Measurements from ENCODE around the gene GRIN2D.

DNA sequence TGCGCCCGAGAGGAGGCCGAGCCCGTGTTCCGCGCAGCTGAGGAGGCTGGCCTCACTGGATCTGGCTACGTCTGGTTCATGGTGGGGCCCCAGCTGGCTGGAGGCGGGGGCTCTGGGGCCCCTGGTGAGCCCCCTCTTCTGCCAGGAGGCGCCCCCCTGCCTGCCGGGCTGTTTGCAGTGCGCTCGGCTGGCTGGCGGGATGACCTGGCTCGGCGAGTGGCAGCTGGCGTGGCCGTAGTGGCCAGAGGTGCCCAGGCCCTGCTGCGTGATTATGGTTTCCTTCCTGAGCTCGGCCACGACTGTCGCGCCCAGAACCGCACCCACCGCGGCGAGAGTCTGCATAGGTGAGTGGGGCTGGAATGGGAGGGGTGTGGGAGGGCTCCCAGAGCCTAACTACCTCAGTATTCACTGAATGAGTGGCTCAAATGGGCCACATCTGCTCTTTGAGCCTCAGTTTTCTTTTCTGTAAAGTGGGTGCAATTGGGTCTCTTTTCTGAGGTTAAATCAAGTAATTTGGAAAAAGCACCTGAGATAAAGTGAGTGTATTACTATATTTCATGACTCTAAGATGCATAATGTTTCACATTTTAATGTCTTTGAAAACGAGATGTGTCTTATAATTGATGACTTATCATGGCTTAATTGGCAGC is 11.7 kb downstream of the GRIN2D start:
- TF ChIP-seq, protein P1, sequence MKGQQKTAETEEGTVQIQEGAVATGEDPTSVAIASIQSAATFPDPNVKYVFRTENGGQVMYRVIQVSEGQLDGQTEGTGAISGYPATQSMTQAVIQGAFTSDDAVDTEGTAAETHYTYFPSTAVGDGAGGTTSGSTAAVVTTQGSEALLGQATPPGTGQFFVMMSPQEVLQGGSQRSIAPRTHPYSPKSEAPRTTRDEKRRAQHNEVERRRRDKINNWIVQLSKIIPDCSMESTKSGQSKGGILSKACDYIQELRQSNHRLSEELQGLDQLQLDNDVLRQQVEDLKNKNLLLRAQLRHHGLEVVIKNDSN (CRISPR knock-in tag; IDR thresholded peaks at IDR 0.05): no peak
- TF ChIP-seq, protein P2, sequence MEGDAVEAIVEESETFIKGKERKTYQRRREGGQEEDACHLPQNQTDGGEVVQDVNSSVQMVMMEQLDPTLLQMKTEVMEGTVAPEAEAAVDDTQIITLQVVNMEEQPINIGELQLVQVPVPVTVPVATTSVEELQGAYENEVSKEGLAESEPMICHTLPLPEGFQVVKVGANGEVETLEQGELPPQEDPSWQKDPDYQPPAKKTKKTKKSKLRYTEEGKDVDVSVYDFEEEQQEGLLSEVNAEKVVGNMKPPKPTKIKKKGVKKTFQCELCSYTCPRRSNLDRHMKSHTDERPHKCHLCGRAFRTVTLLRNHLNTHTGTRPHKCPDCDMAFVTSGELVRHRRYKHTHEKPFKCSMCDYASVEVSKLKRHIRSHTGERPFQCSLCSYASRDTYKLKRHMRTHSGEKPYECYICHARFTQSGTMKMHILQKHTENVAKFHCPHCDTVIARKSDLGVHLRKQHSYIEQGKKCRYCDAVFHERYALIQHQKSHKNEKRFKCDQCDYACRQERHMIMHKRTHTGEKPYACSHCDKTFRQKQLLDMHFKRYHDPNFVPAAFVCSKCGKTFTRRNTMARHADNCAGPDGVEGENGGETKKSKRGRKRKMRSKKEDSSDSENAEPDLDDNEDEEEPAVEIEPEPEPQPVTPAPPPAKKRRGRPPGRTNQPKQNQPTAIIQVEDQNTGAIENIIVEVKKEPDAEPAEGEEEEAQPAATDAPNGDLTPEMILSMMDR (IDR thresholded peaks at IDR 0.05): no peak
- TF ChIP-seq JUN (CRISPR knock-in tag; IDR thresholded peaks at IDR 0.05) (no peak), TP53 (CRISPR knock-in tag; IDR thresholded peaks at IDR 0.05) (no peak), CREM (CRISPR knock-in tag; IDR thresholded peaks at IDR 0.05) (no peak), ZNF121 (CRISPR knock-in tag; IDR thresholded peaks at IDR 0.05) (no peak), ZNF219 (CRISPR knock-in tag; IDR thresholded peaks at IDR 0.05; ENCODE audit: borderline replicate concordance) (no peak)
- TF ChIP-seq, protein P3, sequence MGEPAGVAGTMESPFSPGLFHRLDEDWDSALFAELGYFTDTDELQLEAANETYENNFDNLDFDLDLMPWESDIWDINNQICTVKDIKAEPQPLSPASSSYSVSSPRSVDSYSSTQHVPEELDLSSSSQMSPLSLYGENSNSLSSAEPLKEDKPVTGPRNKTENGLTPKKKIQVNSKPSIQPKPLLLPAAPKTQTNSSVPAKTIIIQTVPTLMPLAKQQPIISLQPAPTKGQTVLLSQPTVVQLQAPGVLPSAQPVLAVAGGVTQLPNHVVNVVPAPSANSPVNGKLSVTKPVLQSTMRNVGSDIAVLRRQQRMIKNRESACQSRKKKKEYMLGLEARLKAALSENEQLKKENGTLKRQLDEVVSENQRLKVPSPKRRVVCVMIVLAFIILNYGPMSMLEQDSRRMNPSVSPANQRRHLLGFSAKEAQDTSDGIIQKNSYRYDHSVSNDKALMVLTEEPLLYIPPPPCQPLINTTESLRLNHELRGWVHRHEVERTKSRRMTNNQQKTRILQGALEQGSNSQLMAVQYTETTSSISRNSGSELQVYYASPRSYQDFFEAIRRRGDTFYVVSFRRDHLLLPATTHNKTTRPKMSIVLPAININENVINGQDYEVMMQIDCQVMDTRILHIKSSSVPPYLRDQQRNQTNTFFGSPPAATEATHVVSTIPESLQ (CRISPR knock-in tag; IDR thresholded peaks at IDR 0.05): no peak
- TF ChIP-seq, protein P4, sequence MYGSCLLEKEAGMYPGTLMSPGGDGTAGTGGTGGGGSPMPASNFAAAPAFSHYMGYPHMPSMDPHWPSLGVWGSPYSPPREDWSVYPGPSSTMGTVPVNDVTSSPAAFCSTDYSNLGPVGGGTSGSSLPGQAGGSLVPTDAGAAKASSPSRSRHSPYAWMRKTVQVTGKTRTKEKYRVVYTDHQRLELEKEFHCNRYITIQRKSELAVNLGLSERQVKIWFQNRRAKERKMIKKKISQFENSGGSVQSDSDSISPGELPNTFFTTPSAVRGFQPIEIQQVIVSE (CRISPR knock-in tag; IDR thresholded peaks at IDR 0.05; ENCODE audit: borderline replicate concordance): no peak
